ENCODE measurements around the gene LANCL3.
"Not testable (repeated sequence)": the region's sequence is repeated elsewhere in the genome, so short reads cannot be mapped to it uniquely, and the experiment has no call there.

Gene LANCL3

GRCh38 chrX:37638047-37638446 is 66.6 kb downstream of the LANCL3 start:
- no peak for DNase-seq

- DNase-seq, result no peak
Observed at GRCh38 chrX:37640142-37640541, 68.7 kb downstream of the LANCL3 start.

- no peak for DNase-seq
Observed at GRCh38 chrX:37641859-37642258, 70.4 kb downstream of the LANCL3 start.

- no peak for DNase-seq
Observed at GRCh38 chrX:37644381-37645305, 73.2 kb downstream of the LANCL3 start.

- DNase-seq, result no peak
Observed at GRCh38 chrX:37646254-37646653, 74.8 kb downstream of the LANCL3 start.

GRCh38 chrX:37650879-37651278 is 79.4 kb downstream of the LANCL3 start:
- not testable (repeated sequence) for DNase-seq

GRCh38 chrX:37651921-37652452 is 80.5 kb downstream of the LANCL3 start:
- DNase-seq, result no peak

GRCh38 chrX:37652589-37653231 is 81.2 kb downstream of the LANCL3 start:
- DNase-seq, result no peak

GRCh38 chrX:37653397-37654085 is 82.1 kb downstream of the LANCL3 start:
- DNase-seq, result no peak

GRCh38 chrX:37658343-37659030 is 87.0 kb downstream of the LANCL3 start:
- DNase-seq, result no peak

- no peak for DNase-seq
Observed at GRCh38 chrX:37659047-37659446, 87.6 kb downstream of the LANCL3 start.

- DNase-seq, result no peak
Observed at GRCh38 chrX:37662181-37662580, 90.7 kb downstream of the LANCL3 start.

- no peak for DNase-seq
Observed at GRCh38 chrX:37666516-37666915, 95.1 kb downstream of the LANCL3 start.

GRCh38 chrX:37667141-37667540 is 95.7 kb downstream of the LANCL3 start:
- DNase-seq, result no peak

- DNase-seq, result no peak
Observed at GRCh38 chrX:37672563-37672962, 101.1 kb downstream of the LANCL3 start.

- no peak for DNase-seq
Observed at GRCh38 chrX:37676811-37677210, 105.3 kb downstream of the LANCL3 start.

GRCh38 chrX:37677243-37677642 is 105.8 kb downstream of the LANCL3 start:
- DNase-seq, result no peak

GRCh38 chrX:37677765-37678164 is 106.3 kb downstream of the LANCL3 start:
- DNase-seq, result no peak

- no peak for DNase-seq
Observed at GRCh38 chrX:37678574-37678973, 107.1 kb downstream of the LANCL3 start.

GRCh38 chrX:37679230-37679629 is 107.8 kb downstream of the LANCL3 start:
- no peak for DNase-seq

GRCh38 chrX:37679888-37680287 is 108.4 kb downstream of the LANCL3 start:
- no peak for DNase-seq

GRCh38 chrX:37684426-37684825 is 113.0 kb downstream of the LANCL3 start:
- no peak for DNase-seq

- no peak for DNase-seq
Observed at GRCh38 chrX:37684973-37685372, 113.5 kb downstream of the LANCL3 start.

Data from NCI-H1436 treated with DMSO at 0.1 percent for 48 hours (cell line).